ENCODE results near the gene ANO4. TPM values are rescaled to one million over a fixed set of nuclear protein-coding genes. Genes with fewer than 3 reads are reported as not detected.

Gene ANO4
- total RNA-seq, 4 donors from 2014 or later: 0.27 to 0.78 (median 0.48) TPM

GRCh38 chr12:100800723-100801122 lies 6.1 kb downstream of the ANO4 start:
- Histone ChIP-seq H3K4me1 (no peaks in the 10 kb centered on the region), H3K4me3 (replicated peaks in 1 of 3) (no peak overlapping the region), H3K27me3 (no peaks in the 10 kb centered on the region), H3K9me3 (no peaks in the 10 kb centered on the region), H3K36me3 (no peaks in the 10 kb centered on the region), H3K27ac (no peak overlapping the region)
- TF ChIP-seq CTCF (IDR thresholded peaks at IDR 0.05) (no peak), POLR2A (IDR thresholded peaks at IDR 0.05) (no peak)
- intact Hi-C loops (cut with DNase I): no loop called here
- WGBS, 2 donors: 81 to 92% methylated on average over 1 of the region's 1 CpG
- DNase-seq: no peak

GRCh38 chr12:100801320-100801719 lies 6.7 kb downstream of the ANO4 start:
- Histone ChIP-seq H3K27me3 (no peaks in the 10 kb centered on the region), H3K36me3 (no peaks in the 10 kb centered on the region), H3K27ac (no peak overlapping the region), H3K4me1 (no peaks in the 10 kb centered on the region), H3K9me3 (no peaks in the 10 kb centered on the region), H3K4me3 (replicated peaks in 1 of 3) (no peak overlapping the region)
- TF ChIP-seq POLR2A (IDR thresholded peaks at IDR 0.05) (no peak), CTCF (IDR thresholded peaks at IDR 0.05) (no peak)
- DNase-seq: no peak
- 10 to 27% methylated on average over 1 of the region's 1 CpG for WGBS, 2 donors
- intact Hi-C loops (cut with DNase I): no loop called here

GRCh38 chr12:100808777-100809176 lies 14.2 kb downstream of the ANO4 start:
- no peaks in the 10 kb centered on the region for H3K9me3 ChIP-seq
- WGBS, 2 donors: 81% methylated on average over 2 of the region's 2 CpGs
- no peak overlapping the region for H3K27ac ChIP-seq
- H3K4me3 ChIP-seq (replicated peaks in 1 of 3): no peak overlapping the region
- no peaks in the 10 kb centered on the region for H3K4me1 ChIP-seq
- intact Hi-C loops (cut with DNase I): no loop called here
- no peaks in the 10 kb centered on the region for H3K36me3 ChIP-seq
- DNase-seq: no peak
- no peaks in the 10 kb centered on the region for H3K27me3 ChIP-seq
- TF ChIP-seq POLR2A (IDR thresholded peaks at IDR 0.05) (no peak), CTCF (IDR thresholded peaks at IDR 0.05) (no peak)

DNA sequence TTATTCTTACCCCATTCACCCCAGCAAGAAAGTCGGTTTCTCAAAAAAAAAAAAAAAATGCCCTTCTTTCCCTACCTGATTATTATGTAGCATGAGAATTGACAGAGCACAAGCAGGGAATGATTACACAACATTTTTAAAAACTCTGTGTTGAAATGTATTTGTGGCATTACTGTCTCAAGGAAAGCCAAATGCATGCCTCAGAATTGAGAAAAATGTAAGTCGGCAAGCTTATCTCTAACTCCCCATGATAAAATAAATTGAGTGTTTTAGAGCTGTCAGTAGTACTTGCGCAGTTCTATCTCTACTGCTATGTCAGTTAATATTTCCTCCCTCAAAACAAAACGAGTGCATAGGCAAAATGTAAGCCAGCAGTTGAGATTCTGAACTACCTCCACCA lies 25.7 kb downstream of the ANO4 start:
- Histone ChIP-seq H3K27ac (no peak overlapping the region), H3K27me3 (no peaks in the 10 kb centered on the region), H3K9me3 (no peaks in the 10 kb centered on the region), H3K4me1 (no peaks in the 10 kb centered on the region), H3K36me3 (no peaks in the 10 kb centered on the region), H3K4me3 (replicated peaks in 1 of 3) (no peak overlapping the region)
- WGBS, 2 donors: 77 to 81% methylated on average over 4 of the region's 4 CpGs
- intact Hi-C loops (cut with DNase I): no loop called here
- TF ChIP-seq CTCF (IDR thresholded peaks at IDR 0.05) (no peak), POLR2A (IDR thresholded peaks at IDR 0.05) (no peak)
- DNase-seq: no peak

DNA sequence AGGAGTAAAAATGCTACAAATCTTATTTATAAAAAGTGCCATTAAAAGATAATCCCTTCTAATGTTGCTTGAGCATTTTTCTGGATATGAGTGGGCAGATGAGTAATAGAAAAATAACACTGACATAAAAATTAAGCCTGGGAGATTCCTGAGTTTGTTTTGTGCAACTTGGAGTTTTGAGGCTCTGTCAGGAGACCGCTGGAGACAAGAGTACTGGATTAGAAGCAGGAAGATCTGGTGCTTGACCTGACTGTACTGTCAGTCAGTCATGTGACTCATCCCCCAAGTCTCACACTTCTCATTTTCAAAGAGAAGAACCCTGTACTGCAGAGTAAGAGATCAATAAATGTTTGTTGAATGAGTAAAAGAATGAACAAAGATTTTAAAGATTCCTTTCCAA lies 29.4 kb downstream of the ANO4 start:
- intact Hi-C loops (cut with DNase I): no loop called here
- Histone ChIP-seq H3K4me1 (no peaks in the 10 kb centered on the region), H3K27ac (no peak overlapping the region), H3K36me3 (no peaks in the 10 kb centered on the region), H3K27me3 (no peaks in the 10 kb centered on the region), H3K4me3 (replicated peaks in 1 of 3) (no peak overlapping the region), H3K9me3 (no peaks in the 10 kb centered on the region)
- no peak for TF ChIP-seq CTCF (IDR thresholded peaks at IDR 0.05)
- no peak for TF ChIP-seq POLR2A (IDR thresholded peaks at IDR 0.05)
- WGBS, 2 donors: 45% methylated on average over 1 of the region's 1 CpG
- no peak for DNase-seq
